Activated CD4-positive, alpha-beta T cell treated with anti-CD3 and anti-CD28 coated beads for 48 hours (primary cell): ENCODE measurements around the gene RNF44.
"Not testable (repeated sequence)": the region's sequence is repeated elsewhere in the genome, so short reads cannot be mapped to it uniquely, and the experiment has no call there.

Experiments
- DNase-seq: peaks from one replicate; pipeline ENCODE4 v3.0.0-alpha.2; 2020

RNF44 gene

GRCh38 chr5:176515396-176515795 is 21.8 kb downstream of the RNF44 start:
- DNase-seq, result no peak

- no peak for DNase-seq
These were observed 22.8 kb downstream of the RNF44 start for GRCh38 chr5:176514244-176514950.

GRCh38 chr5:176513788-176514187 is 23.4 kb downstream of the RNF44 start:
- no peak for DNase-seq

- DNase-seq, result no peak
These were observed 28.6 kb downstream of the RNF44 start for GRCh38 chr5:176508603-176509002.

GRCh38 chr5:176507911-176508310 is 29.3 kb downstream of the RNF44 start:
- DNase-seq, result no peak

- DNase-seq, result no peak
These were observed 33.7 kb downstream of the RNF44 start for GRCh38 chr5:176503496-176503895.

GRCh38 chr5:176501333-176501732 is 35.9 kb downstream of the RNF44 start:
- DNase-seq, result no peak

GRCh38 chr5:176500511-176500910 is 36.7 kb downstream of the RNF44 start:
- no peak for DNase-seq

GRCh38 chr5:176499273-176499672 is 37.9 kb downstream of the RNF44 start:
- DNase-seq, result no peak

- DNase-seq, result no peak
These were observed 39.4 kb downstream of the RNF44 start for GRCh38 chr5:176497852-176498251.

GRCh38 chr5:176492431-176492830 is 44.8 kb downstream of the RNF44 start:
- no peak for DNase-seq

- DNase-seq, result no peak
These were observed 45.3 kb downstream of the RNF44 start for GRCh38 chr5:176491901-176492300.

GRCh38 chr5:176491101-176491502 is 46.1 kb downstream of the RNF44 start:
- DNase-seq, result no peak

- DNase-seq, result no peak
These were observed 46.9 kb downstream of the RNF44 start for GRCh38 chr5:176490301-176490700.

- DNase-seq, result no peak
These were observed 48.1 kb downstream of the RNF44 start for GRCh38 chr5:176489077-176489476.

- not testable (repeated sequence) for DNase-seq
These were observed 50.0 kb downstream of the RNF44 start for GRCh38 chr5:176487160-176487559.

- DNase-seq, result no peak
These were observed 50.9 kb downstream of the RNF44 start for GRCh38 chr5:176486189-176486757.

GRCh38 chr5:176485176-176485575 is 52.0 kb downstream of the RNF44 start:
- no peak for DNase-seq

- no peak for DNase-seq
These were observed 55.5 kb downstream of the RNF44 start for GRCh38 chr5:176481711-176482110.
